ENCODE data around the gene SLC7A14.

- TF ChIP-seq CTCF (IDR thresholded peaks at IDR 0.05) (no peak), EZH2 (IDR thresholded peaks at IDR 0.05) (no peak)
Observed at GRCh38 chr3:170528726-170529125, 57.1 kb downstream of the SLC7A14 start.

All from neural progenitor cell (in vitro differentiated cells).